Activated CD8-positive, alpha-beta T cell treated with anti-CD3 and anti-CD28 coated beads for 36 hours (primary cell): ENCODE measurements around the gene KRT13. TPM values are rescaled to one million over a fixed set of nuclear protein-coding genes. Genes with fewer than 3 reads are reported as not detected.

Experiments used
- ATAC-seq: fragments of 200-7000 bp; cut with Tn5 transposase; one replicate; pipeline ENCODE4 v1.10.0; 2021; ENCODE audit warnings: mild to moderate bottlenecking, moderate library complexity
- CTCF ChIA-PET: fragments of 350-600 bp; sonication (Branson Sonifier 250); formaldehyde crosslinking; loops from one replicate; lab custom pipeline; 2021; ENCODE audit warnings: antibody characterized with exemption; lab: Charles Lee
- POLR2A ChIA-PET: fragments of 350-600 bp; sonication (Branson Sonifier 250); formaldehyde crosslinking; loops from one replicate; lab custom pipeline; 2021; ENCODE audit warnings: antibody characterized with exemption; lab: Charles Lee
- DNase-seq: peaks from one replicate; pipeline ENCODE4 v3.0.0-alpha.2; 2020
- H3K27ac Mint-ChIP-seq: one replicate; pipeline ENCODE4 v1.8.0; 2021; ENCODE audit warnings: mild to moderate bottlenecking, mixed read lengths
- H3K27me3 Mint-ChIP-seq: one replicate; pipeline ENCODE4 v1.8.0; 2021; ENCODE audit warnings: mixed read lengths
- H3K36me3 Mint-ChIP-seq: one replicate; pipeline ENCODE4 v1.8.0; 2021; ENCODE audit warnings: low read depth, mixed read lengths
- H3K4me1 Mint-ChIP-seq: one replicate; pipeline ENCODE4 v1.8.0; 2021; ENCODE audit warnings: low read depth, mixed read lengths
- H3K4me3 Mint-ChIP-seq: one replicate; pipeline ENCODE4 v1.8.0; 2021; ENCODE audit warnings: mild to moderate bottlenecking, moderate library complexity, mixed read lengths
- H3K9me3 Mint-ChIP-seq: one replicate; pipeline ENCODE4 v1.8.0; 2021; ENCODE audit warnings: mixed read lengths
- intact Hi-C: fragments of 100-400 bp; cut with micrococcal nuclease; formaldehyde crosslinking; loops from one replicate; pipeline ENCODE4 v1.10.0; 2022
- total RNA-seq, 2 experiments: library from RNA; stranded (reverse); gene quantifications; one replicate each; pipeline ENCODE4 v1.2.3, GENCODE V29; 2021
- TF ChIP-seq, protein P1 (sequence below): fragments of 200-600 bp; IDR thresholded peaks from one replicate; pipeline ENCODE4 v1.8.0; 2022; ENCODE audit warnings: antibody characterized with exemption, mild to moderate bottlenecking

KRT13 gene
- total RNA-seq, 2 experiments from 2014 or later, result not detected

- Mint-ChIP-seq H3K36me3 (no peaks in the 10 kb centered on the region), H3K4me3 (no peak overlapping the region), H3K9me3 (no peaks in the 10 kb centered on the region), H3K4me1 (peaks cover 2% of the 10 kb centered on the region), H3K27me3 (no peaks in the 10 kb centered on the region), H3K27ac (no peak overlapping the region)
- TF ChIP-seq, protein P1, sequence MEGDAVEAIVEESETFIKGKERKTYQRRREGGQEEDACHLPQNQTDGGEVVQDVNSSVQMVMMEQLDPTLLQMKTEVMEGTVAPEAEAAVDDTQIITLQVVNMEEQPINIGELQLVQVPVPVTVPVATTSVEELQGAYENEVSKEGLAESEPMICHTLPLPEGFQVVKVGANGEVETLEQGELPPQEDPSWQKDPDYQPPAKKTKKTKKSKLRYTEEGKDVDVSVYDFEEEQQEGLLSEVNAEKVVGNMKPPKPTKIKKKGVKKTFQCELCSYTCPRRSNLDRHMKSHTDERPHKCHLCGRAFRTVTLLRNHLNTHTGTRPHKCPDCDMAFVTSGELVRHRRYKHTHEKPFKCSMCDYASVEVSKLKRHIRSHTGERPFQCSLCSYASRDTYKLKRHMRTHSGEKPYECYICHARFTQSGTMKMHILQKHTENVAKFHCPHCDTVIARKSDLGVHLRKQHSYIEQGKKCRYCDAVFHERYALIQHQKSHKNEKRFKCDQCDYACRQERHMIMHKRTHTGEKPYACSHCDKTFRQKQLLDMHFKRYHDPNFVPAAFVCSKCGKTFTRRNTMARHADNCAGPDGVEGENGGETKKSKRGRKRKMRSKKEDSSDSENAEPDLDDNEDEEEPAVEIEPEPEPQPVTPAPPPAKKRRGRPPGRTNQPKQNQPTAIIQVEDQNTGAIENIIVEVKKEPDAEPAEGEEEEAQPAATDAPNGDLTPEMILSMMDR, result no peak
- no peak for DNase-seq
- no peak for ATAC-seq
- ChIA-PET CTCF (interaction anchor here (1.5 to 3.6 kb wide), 3 partner anchors 58 to 172 kb away, joined by 5 to 13 read pairs (median 7); no protein-coding TSS in a partner anchor), POLR2A (interaction anchor here (1.1 kb wide), 1 partner anchor 23 kb away, joined by 3 read pairs; the partner anchor contains the start of gene KRT32)
- intact Hi-C loops, result no loop called here
Measured at GRCh38 chr17:41490000-41490990, 15.1 kb downstream of the KRT13 start.

DNA sequence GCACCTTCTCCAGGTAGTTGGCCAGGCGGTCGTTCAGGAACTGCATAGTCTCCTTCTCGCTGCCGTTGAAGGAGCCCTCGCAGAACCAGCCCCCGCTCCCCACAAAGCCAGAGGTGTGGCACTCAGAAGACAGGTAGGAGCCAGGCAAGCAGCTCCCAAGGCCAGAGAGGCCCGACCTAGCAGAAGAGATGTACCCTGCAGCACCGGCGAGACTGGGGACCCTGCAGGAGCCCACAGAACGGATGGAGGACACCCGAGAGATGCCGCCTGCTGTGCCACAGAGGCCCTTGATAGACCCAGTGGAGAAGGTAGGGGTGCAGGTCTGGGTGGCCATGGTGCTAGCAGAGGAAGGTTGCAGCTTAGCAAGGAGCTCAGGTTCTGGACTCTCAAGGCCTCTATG is 15.9 kb downstream of the KRT13 start, which contains the start of gene KRT36:
KRT36 (minus strand) TSS at position 380 of the 400 bp plus-strand sequence; CDS start at position 334, 46 bp downstream.
- TF ChIP-seq, protein P1, result no peak

DNA sequence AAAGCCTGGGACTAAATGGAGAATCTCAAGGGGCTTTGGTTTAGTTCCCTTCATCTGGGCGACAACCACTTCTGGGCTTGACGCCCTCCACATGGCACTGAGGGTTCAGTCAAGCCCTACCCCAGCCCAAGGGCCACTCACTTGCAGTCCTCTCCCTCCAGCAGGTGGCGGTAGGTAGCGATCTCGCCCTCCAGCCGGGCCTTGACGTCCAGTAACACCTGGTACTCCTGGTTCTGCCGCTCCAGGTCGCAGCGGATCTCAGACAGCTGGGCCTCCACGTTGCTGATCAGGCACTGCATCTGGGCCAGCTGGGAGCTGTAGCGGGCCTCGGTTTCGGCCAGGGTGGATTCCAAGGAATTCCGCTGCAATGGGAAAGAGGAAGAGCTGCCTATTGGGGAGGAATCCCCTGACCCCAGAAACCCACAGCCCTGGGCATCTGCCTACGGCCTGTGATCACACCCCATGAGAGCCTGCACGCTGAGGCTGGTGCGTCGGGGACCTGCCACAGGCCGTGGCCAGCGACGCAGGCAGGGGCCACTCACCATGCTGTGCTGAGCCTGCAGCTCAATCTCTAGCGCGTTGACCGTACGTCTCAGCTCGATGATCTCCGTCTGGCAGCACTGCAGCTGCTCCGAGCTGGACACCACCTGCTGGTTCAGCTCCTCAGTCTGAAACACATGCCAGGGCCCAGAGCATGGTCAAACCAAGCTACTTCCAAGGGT is 18.4 kb downstream of the KRT13 start:
- TF ChIP-seq, protein P1, result peak; percentile 56
- intact Hi-C loops, result no loop called here
- ATAC-seq (no peak), DNase-seq (peak; percentile 61)
- H3K27me3 Mint-ChIP-seq, result peaks cover 2% of the 10 kb centered on the region
- H3K27ac Mint-ChIP-seq, result no peak overlapping the region
- no peaks in the 10 kb centered on the region for H3K9me3 Mint-ChIP-seq
- H3K4me1 Mint-ChIP-seq, result peaks cover 2% of the 10 kb centered on the region
- no peak overlapping the region for H3K4me3 Mint-ChIP-seq
- ChIA-PET CTCF (interaction anchor here (1.1 to 3.6 kb wide), 7 partner anchors 9 to 176 kb away, joined by 3 to 14 read pairs (median 9); no protein-coding TSS in a partner anchor), POLR2A (no interaction called here)
- H3K36me3 Mint-ChIP-seq, result no peaks in the 10 kb centered on the region

More for the DNA sequence above, 15.9 kb downstream of the KRT13 start, which contains the start of gene KRT36:
- POLR2A ChIA-PET, result no interaction called here
- H3K9me3 Mint-ChIP-seq, result no peaks in the 10 kb centered on the region
- ATAC-seq (no peak), DNase-seq (no peak)
- H3K4me1 Mint-ChIP-seq, result peaks cover 2% of the 10 kb centered on the region
- CTCF ChIA-PET, result interaction anchor here (3.6 kb wide), 2 partner anchors 159 to 173 kb away, joined by 13 to 14 read pairs; no protein-coding TSS in a partner anchor
- intact Hi-C loops, result no loop called here
- H3K4me3 Mint-ChIP-seq, result no peak within 1 kb of the TSS
- no peak within 1 kb of the TSS for H3K27ac Mint-ChIP-seq
- no peaks in the 10 kb centered on the region for H3K36me3 Mint-ChIP-seq
- H3K27me3 Mint-ChIP-seq, result peaks cover 2% of the 10 kb centered on the region

- Mint-ChIP-seq H3K36me3 (no peaks in the 10 kb centered on the region), H3K4me3 (no peak overlapping the region), H3K4me1 (peaks cover 2% of the 10 kb centered on the region), H3K27me3 (peaks cover 2% of the 10 kb centered on the region), H3K9me3 (no peaks in the 10 kb centered on the region), H3K27ac (no peak overlapping the region)
- ChIA-PET POLR2A (no interaction called here), CTCF (interaction anchor here (1.1 to 3.6 kb wide), 6 partner anchors 10 to 177 kb away, joined by 3 to 14 read pairs (median 8); no protein-coding TSS in a partner anchor)
- ATAC-seq (no peak), DNase-seq (no peak)
- TF ChIP-seq, protein P1, result no peak
- intact Hi-C loops, result no loop called here
Measured at GRCh38 chr17:41486316-41486715, 19.1 kb downstream of the KRT13 start.
